Stomach (tissue), 4 donors: ENCODE data around the gene USP38.

Source experiments
- POLR2AphosphoS5 ChIP-seq, 3 donors: sonication (generic); formaldehyde crosslinking; IDR thresholded peaks; one replicate each; pipeline ENCODE4 v1.6.1; 2016; ENCODE audit warnings: antibody characterized with exemption in 3 of 3
- TF ChIP-seq, protein P1 (sequence below), 7 experiments: fragments of 450-650 bp in 4 of 7; fragments of 200-600 bp in 3 of 7; sonication (generic) in 3 of 7; IDR thresholded peaks; one replicate each; pipeline ENCODE4 v1.5.1; 2016 to 2019; ENCODE audit warnings: antibody characterized with exemption in 7 of 7, control low read depth in 2 of 7, mild to moderate bottlenecking in 1 of 7

DNA sequence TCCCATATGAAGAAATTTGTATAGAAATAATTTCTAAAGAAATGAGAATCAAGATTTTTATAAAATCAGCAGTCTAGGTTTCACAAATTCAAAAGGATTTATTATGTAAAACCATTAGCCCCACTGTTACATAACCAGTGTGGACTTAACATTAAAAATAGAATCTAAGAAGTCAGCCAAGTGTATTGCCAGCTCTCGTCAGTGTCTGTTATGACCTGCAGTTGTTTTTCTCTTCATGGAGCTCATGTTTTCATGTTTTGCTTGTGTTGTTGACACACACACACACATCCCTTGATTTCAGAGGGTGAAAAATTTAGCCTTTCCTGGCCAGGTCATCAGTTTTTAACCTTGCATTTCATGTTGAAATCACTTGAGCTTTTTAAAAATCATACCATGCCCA, 39.5 kb downstream of the USP38 start:
- TF ChIP-seq, protein P1, sequence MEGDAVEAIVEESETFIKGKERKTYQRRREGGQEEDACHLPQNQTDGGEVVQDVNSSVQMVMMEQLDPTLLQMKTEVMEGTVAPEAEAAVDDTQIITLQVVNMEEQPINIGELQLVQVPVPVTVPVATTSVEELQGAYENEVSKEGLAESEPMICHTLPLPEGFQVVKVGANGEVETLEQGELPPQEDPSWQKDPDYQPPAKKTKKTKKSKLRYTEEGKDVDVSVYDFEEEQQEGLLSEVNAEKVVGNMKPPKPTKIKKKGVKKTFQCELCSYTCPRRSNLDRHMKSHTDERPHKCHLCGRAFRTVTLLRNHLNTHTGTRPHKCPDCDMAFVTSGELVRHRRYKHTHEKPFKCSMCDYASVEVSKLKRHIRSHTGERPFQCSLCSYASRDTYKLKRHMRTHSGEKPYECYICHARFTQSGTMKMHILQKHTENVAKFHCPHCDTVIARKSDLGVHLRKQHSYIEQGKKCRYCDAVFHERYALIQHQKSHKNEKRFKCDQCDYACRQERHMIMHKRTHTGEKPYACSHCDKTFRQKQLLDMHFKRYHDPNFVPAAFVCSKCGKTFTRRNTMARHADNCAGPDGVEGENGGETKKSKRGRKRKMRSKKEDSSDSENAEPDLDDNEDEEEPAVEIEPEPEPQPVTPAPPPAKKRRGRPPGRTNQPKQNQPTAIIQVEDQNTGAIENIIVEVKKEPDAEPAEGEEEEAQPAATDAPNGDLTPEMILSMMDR (IDR thresholded peaks at IDR 0.05): no peak
- no peak for TF ChIP-seq POLR2AphosphoS5 (IDR thresholded peaks at IDR 0.05)
